A549 treated with DMSO at 1 μM for 4 hours (cell line): ENCODE data around the gene CFAP300. TPM values are rescaled to one million over a fixed set of nuclear protein-coding genes. Genes with fewer than 3 reads are reported as not detected.

Experiments used
- total RNA-seq: library from RNA; stranded (reverse); fragments of 200-300 nt; extraction: Qiagen RNA extraction; gene quantifications from 5 replicates; pipeline ENCODE4 v1.2.3, GENCODE V29; 2022; ENCODE audit warnings: low read depth

The CFAP300 gene
- total RNA-seq: 5.6 to 10.1 TPM (median 6.5 TPM) in 5 replicates

GRCh38 chr11:102047305-102047924 lies at the start of gene CFAP300:
CFAP300 (plus strand) TSS chr11:102047437; CDS start chr11:102047471, 34 bp downstream.

GRCh38 chr11:102109896-102110760 lies 62.9 kb downstream of the CFAP300 start, which contains the start of gene YAP1:
YAP1 (plus strand) TSS chr11:102110447; CDS start chr11:102110849, 402 bp downstream.

Other genes starting within 250 kb of the CFAP300 start
- 1.9 to 5.3 TPM (median 3.4 TPM) in 5 replicates for gene CEP126, start 132.4 kb upstream of the CFAP300 start, total RNA-seq
- not detected in 5 replicates for gene ANGPTL5, start 130.9 kb upstream of the CFAP300 start, total RNA-seq
- 44.2 to 62.3 TPM (median 57.9 TPM) in 5 replicates for gene YAP1, start 63.0 kb downstream of the CFAP300 start, total RNA-seq